GM23248 (cell line): ENCODE data around the gene DGKH. TPM values are rescaled to one million over a fixed set of nuclear protein-coding genes. Genes with fewer than 3 reads are reported as not detected.

ENCODE experiments used
- DNase-seq: peaks from one replicate; pipeline ENCODE4 v3.0.0-alpha.2; 2015
- H2AFZ ChIP-seq: fragments of 200-600 bp; sonication (generic); 2 replicates; pipeline ENCODE4 v1.6.1; 2016; ENCODE audit warnings: antibody characterized with exemption
- H3F3A ChIP-seq: fragments of 200-600 bp; sonication (generic); 2 replicates; pipeline ENCODE4 v1.6.1; 2016; ENCODE audit warnings: mild to moderate bottlenecking, antibody characterized with exemption, mixed run types; ENCODE audit not compliant: insufficient read depth
- H3K27ac ChIP-seq: fragments of 200-600 bp; sonication (generic); 2 replicates; pipeline ENCODE4 v1.5.1; 2016; ENCODE audit warnings: mild to moderate bottlenecking
- H3K27me3 ChIP-seq: fragments of 200-600 bp; sonication (generic); replicated peaks from 2 replicates; pipeline ENCODE4 v1.6.1; 2016; ENCODE audit warnings: mild to moderate bottlenecking; ENCODE audit not compliant: insufficient read depth
- H3K36me3 ChIP-seq: fragments of 200-600 bp; sonication (generic); 2 replicates; pipeline ENCODE4 v1.6.1; 2016; ENCODE audit warnings: low read depth, mild to moderate bottlenecking
- H3K4me1 ChIP-seq: fragments of 200-600 bp; sonication (generic); 2 replicates; pipeline ENCODE4 v1.6.1; 2016; ENCODE audit warnings: mild to moderate bottlenecking; ENCODE audit not compliant: insufficient read depth
- H3K4me2 ChIP-seq: fragments of 200-600 bp; sonication (generic); one replicate; pipeline ENCODE4 v1.6.1; 2016; ENCODE audit warnings: mild to moderate bottlenecking; ENCODE audit not compliant: unreplicated experiment
- H3K4me3 ChIP-seq: fragments of 200-600 bp; sonication (generic); 2 replicates; pipeline ENCODE4 v1.5.1; 2016; ENCODE audit warnings: mild to moderate bottlenecking
- H3K79me2 ChIP-seq: fragments of 200-600 bp; sonication (generic); 2 replicates; pipeline ENCODE4 v1.6.1; 2016; ENCODE audit warnings: mild to moderate bottlenecking; ENCODE audit not compliant: insufficient read depth
- H3K9ac ChIP-seq: fragments of 200-600 bp; sonication (generic); 2 replicates; pipeline ENCODE4 v1.6.1; 2016; ENCODE audit warnings: mild to moderate bottlenecking
- H3K9me2 ChIP-seq: fragments of 200-600 bp; sonication (generic); 2 replicates; pipeline ENCODE4 v1.6.1; 2016; ENCODE audit warnings: mixed run types, mild to moderate bottlenecking, moderate library complexity; ENCODE audit not compliant: insufficient read depth
- H3K9me3 ChIP-seq: fragments of 200-600 bp; sonication (generic); one replicate; pipeline ENCODE4 v1.6.1; 2017; ENCODE audit warnings: low read depth
- H4K20me1 ChIP-seq: fragments of 200-600 bp; sonication (generic); 2 replicates; pipeline ENCODE4 v1.6.0; 2016; ENCODE audit not compliant: insufficient read depth
- EZH2 ChIP-seq: fragments of 200-600 bp; sonication (generic); IDR thresholded peaks from 2 replicates; pipeline ENCODE4 v1.6.1; 2018; ENCODE audit warnings: antibody characterized with exemption, mild to moderate bottlenecking; ENCODE audit not compliant: insufficient read depth, poor library complexity, severe bottlenecking
- EZH2phosphoT487 ChIP-seq: fragments of 200-600 bp; sonication (generic); IDR thresholded peaks from 2 replicates; pipeline ENCODE4 v1.6.1; 2018; ENCODE audit warnings: antibody characterized with exemption, moderate library complexity, mild to moderate bottlenecking, low read depth; ENCODE audit not compliant: insufficient read depth
- WGBS, 2 experiments: methylation state at CpG; one replicate each; pipeline ENCODE4 v1.1.6; 2015 to 2017; ENCODE audit warnings: low lambda C conversion rate in 2 of 2, low coverage in 1 of 2; ENCODE audit errors: missing lambda C conversion rate in 2 of 2; 5-methylcytosine and 5-hydroxymethylcytosine counted together
- in situ Hi-C: fragments of 300-500 bp; cut with MboI; formaldehyde crosslinking; loops from 2 replicates; pipeline ENCODE4 v1.15.0; 2020
- polyA plus RNA-seq: library from polyadenylated mRNA; unstranded; fragments of >200 nt; fragmentation: Nextera tagmentation; extraction: Ambion mirVana; gene quantifications from 2 replicates; pipeline ENCODE4 v1.2.1, GENCODE V29; 2016
- total RNA-seq: library from RNA; depleted of rRNA; stranded (reverse); fragments of >200 nt; shearing (Covaris generic); gene quantifications from 2 replicates; pipeline ENCODE4 v1.2.3, GENCODE V29; 2014

DGKH gene
- total and polyA plus RNA-seq, 2 experiments from 2014 or later, result 1.4 to 7.1 TPM

DNA sequence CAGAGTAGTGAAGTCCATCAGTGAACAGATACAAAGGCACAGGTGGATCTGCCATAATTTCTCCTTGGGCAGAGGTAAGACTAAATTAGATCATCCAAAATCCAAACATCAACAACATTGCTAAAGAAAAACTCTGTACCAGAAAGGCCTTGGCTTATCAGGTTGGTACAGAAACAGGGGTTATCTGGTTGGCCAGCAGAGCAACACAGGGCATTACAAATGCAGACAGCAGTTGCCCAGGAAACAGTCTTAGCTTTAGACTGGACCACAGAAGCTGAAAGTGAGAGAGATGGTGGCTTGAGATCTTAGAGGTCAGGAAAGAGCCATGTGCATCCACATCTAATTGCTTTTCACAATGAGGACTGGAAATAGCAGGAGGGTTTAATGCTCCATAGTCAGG is 26.6 kb upstream of the DGKH start:
- Histone ChIP-seq H3K4me2 (no peak overlapping the region), H3K4me3 (no peak overlapping the region), H3F3A (peaks cover 1% of the 10 kb centered on the region; the same call in 1 of the 2 replicates), H3K27ac (no peak overlapping the region), H3K36me3 (no peaks in the 10 kb centered on the region), H3K9me3 (no peaks in the 10 kb centered on the region), H3K79me2 (no peaks in the 10 kb centered on the region), H4K20me1 (no peaks in the 10 kb centered on the region), H2AFZ (no peak overlapping the region), H3K4me1 (peaks cover 10% of the 10 kb centered on the region), H3K27me3 (no peaks in the 10 kb centered on the region), H3K9me2 (no peaks in the 10 kb centered on the region), H3K9ac (no peak overlapping the region)
- TF ChIP-seq EZH2phosphoT487 (no peak), EZH2 (no peak)
- in situ Hi-C loops, result no loop called here
- no peak for DNase-seq

DNA sequence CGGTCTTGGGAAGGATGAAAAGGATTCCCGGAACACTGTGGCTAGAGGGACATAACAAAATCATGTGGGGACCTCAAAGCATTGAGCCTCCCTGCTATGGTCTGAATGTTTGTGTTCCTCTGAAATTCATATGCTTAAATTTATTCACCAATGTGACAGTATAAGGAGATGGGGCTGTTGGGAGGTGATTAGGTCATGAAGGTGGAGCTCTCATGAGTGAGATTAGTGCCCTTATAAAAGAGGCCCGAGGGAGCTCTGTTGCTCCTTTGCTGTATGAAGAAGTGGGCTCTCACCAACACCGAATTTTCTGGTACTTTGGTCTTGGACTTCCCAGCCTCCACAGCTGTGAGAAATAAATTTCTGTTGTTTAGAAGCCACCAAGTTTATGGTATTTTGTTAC is 26.1 kb upstream of the DGKH start:
- WGBS, 2 experiments, result 80 to 82% methylated on average over 4 of the region's 4 CpGs
- H3K9ac ChIP-seq, result no peak overlapping the region
- H3K36me3 ChIP-seq, result no peaks in the 10 kb centered on the region
- H4K20me1 ChIP-seq, result no peaks in the 10 kb centered on the region
- no peak overlapping the region for H3K4me3 ChIP-seq
- H3F3A ChIP-seq, result peaks cover 5% of the 10 kb centered on the region; the same call in 1 of the 2 replicates
- H3K79me2 ChIP-seq, result no peaks in the 10 kb centered on the region
- in situ Hi-C loops, result no loop called here
- H2AFZ ChIP-seq, result no peak overlapping the region
- peaks cover 15% of the 10 kb centered on the region for H3K4me1 ChIP-seq
- H3K4me2 ChIP-seq, result no peak overlapping the region
- TF ChIP-seq EZH2phosphoT487 (no peak), EZH2 (no peak)
- H3K27ac ChIP-seq, result no peak overlapping the region
- no peaks in the 10 kb centered on the region for H3K9me2 ChIP-seq
- no peaks in the 10 kb centered on the region for H3K27me3 ChIP-seq
- no peak for DNase-seq
- no peaks in the 10 kb centered on the region for H3K9me3 ChIP-seq

GRCh38 chr13:42022796-42023493 is 25.5 kb upstream of the DGKH start:
- H2AFZ ChIP-seq, result no peak overlapping the region

DNA sequence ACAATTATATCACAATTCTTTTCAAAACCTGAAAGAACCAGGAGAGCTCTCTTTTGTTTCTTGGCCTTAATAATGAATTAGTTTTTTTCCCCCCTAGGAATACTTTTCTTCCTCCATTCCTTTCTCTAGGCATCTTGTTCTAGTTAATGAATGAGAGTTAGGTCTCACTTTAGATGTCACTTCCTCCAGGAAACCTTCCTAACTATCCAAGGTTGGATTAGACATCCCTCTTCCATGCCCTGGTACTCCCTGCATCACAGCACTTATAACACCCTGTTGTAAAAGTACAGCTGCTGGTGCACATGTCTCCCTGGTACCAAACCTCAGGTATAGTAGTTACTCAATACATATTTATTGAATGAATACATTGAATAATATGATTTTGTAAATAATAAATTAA is 21.2 kb upstream of the DGKH start:
- Histone ChIP-seq H3K9ac (no peak overlapping the region), H3K4me2 (no peak overlapping the region), H3F3A (peaks cover 5% of the 10 kb centered on the region; the same call in 1 of the 2 replicates), H3K36me3 (no peaks in the 10 kb centered on the region), H3K9me2 (no peaks in the 10 kb centered on the region), H3K4me3 (no peak overlapping the region), H3K79me2 (no peaks in the 10 kb centered on the region), H3K27me3 (no peaks in the 10 kb centered on the region), H2AFZ (no peak overlapping the region), H3K4me1 (peaks cover 15% of the 10 kb centered on the region), H3K27ac (no peak overlapping the region), H4K20me1 (no peaks in the 10 kb centered on the region), H3K9me3 (no peaks in the 10 kb centered on the region)
- TF ChIP-seq EZH2phosphoT487 (no peak), EZH2 (no peak)
- no peak for DNase-seq
- in situ Hi-C loops, result no loop called here

More at GRCh38 chr13:42022796-42023493, 25.5 kb upstream of the DGKH start:
- H3K4me1 ChIP-seq, result peaks cover 15% of the 10 kb centered on the region
- H3K4me2 ChIP-seq, result no peak overlapping the region
- no peaks in the 10 kb centered on the region for H3K9me3 ChIP-seq
- H3K27me3 ChIP-seq, result no peaks in the 10 kb centered on the region
- H3K9me2 ChIP-seq, result no peaks in the 10 kb centered on the region
- H4K20me1 ChIP-seq, result no peaks in the 10 kb centered on the region
- H3K4me3 ChIP-seq, result no peak overlapping the region
- H3K79me2 ChIP-seq, result no peaks in the 10 kb centered on the region
- TF ChIP-seq EZH2phosphoT487, result no peak
- no peak for TF ChIP-seq EZH2
- in situ Hi-C loops, result no loop called here
- H3K27ac ChIP-seq, result no peak overlapping the region
- no peak overlapping the region for H3K9ac ChIP-seq
- peaks cover 5% of the 10 kb centered on the region; the same call in 1 of the 2 replicates for H3F3A ChIP-seq
- H3K36me3 ChIP-seq, result no peaks in the 10 kb centered on the region
- no peak for DNase-seq
- WGBS, 2 experiments, result 63% methylated on average over 2 of the region's 2 CpGs

- Histone ChIP-seq H3K36me3 (no peaks in the 10 kb centered on the region), H3F3A (peaks cover 5% of the 10 kb centered on the region; the same call in 1 of the 2 replicates), H4K20me1 (no peaks in the 10 kb centered on the region), H3K9me2 (no peaks in the 10 kb centered on the region), H3K27ac (no peak overlapping the region), H3K4me3 (no peak overlapping the region), H3K4me2 (no peak overlapping the region), H3K9ac (no peak overlapping the region), H3K9me3 (no peaks in the 10 kb centered on the region), H2AFZ (no peak overlapping the region), H3K27me3 (no peaks in the 10 kb centered on the region), H3K79me2 (no peaks in the 10 kb centered on the region), H3K4me1 (peaks cover 15% of the 10 kb centered on the region)
- DNase-seq, result no peak
- in situ Hi-C loops, result no loop called here
- TF ChIP-seq EZH2phosphoT487 (no peak), EZH2 (no peak)
- WGBS, 2 experiments, result 70% methylated on average over 3 of the region's 3 CpGs
Observed at GRCh38 chr13:42028113-42028799, 20.2 kb upstream of the DGKH start.
